HEK293T (cell line): ENCODE results near the gene BRF1.

Experiments
- BHLHE40 ChIP-seq: fragments of 450-650 bp; IDR thresholded peaks from 2 replicates; pipeline ENCODE4 v1.6.1; 2016; ENCODE audit warnings: mild to moderate bottlenecking, moderate library complexity, borderline replicate concordance
- FOXM1 ChIP-seq: fragments of 450-650 bp; IDR thresholded peaks from 2 replicates; pipeline ENCODE4 v1.6.1; 2017; ENCODE audit warnings: mild to moderate bottlenecking, borderline replicate concordance
- HDGF ChIP-seq: fragments of 450-650 bp; IDR thresholded peaks from 2 replicates; pipeline ENCODE4 v1.6.1; 2017; ENCODE audit warnings: antibody characterized with exemption, borderline replicate concordance
- L3MBTL2 ChIP-seq: fragments of 450-650 bp; conservative IDR thresholded peaks from 2 replicates; pipeline ENCODE4 v1.6.1; 2016; ENCODE audit warnings: mild to moderate bottlenecking
- LEF1 ChIP-seq: fragments of 450-650 bp; IDR thresholded peaks from 2 replicates; pipeline ENCODE4 v1.6.1; 2017; ENCODE audit warnings: mild to moderate bottlenecking, borderline replicate concordance
- NFRKB ChIP-seq: fragments of 450-650 bp; IDR thresholded peaks from 2 replicates; pipeline ENCODE4 v1.6.1; 2016; ENCODE audit warnings: mild to moderate bottlenecking, moderate library complexity
- SUZ12 ChIP-seq: fragments of 450-650 bp; IDR thresholded peaks from 2 replicates; pipeline ENCODE4 v1.6.1; 2016; ENCODE audit warnings: mild to moderate bottlenecking
- ZNF384 ChIP-seq: fragments of 450-650 bp; IDR thresholded peaks from 2 replicates; pipeline ENCODE4 v1.6.1; 2016

DNA sequence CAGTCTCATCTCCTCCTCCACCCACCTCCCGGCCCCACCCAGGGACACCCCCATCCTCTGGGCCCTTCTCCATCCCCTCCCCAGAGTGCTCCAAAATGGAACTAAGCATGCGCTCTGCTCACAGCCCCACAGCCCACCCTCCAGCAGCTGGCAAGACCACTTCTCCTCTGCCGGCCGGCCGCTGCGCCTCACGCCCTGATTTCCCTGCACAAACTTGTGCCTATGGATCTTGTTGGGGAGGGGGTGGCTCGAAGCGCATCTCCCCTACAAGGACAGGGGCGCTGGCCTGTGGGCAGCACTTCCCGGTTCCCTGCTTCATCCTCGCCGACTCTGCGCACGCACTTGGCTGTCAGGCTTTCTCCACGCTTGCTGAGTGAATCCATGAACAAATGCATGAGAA, 100.2 kb downstream of the BRF1 start:
- no peak for TF ChIP-seq ZNF384
- no peak for TF ChIP-seq BHLHE40
- no peak for TF ChIP-seq FOXM1
- no peak for TF ChIP-seq HDGF
- no peak for TF ChIP-seq SUZ12
- TF ChIP-seq L3MBTL2, result no peak
- no peak for TF ChIP-seq LEF1
- TF ChIP-seq NFRKB, result no peak
